ENCODE measurements around the gene AOPEP.
A peak's percentile ranks its signal among the peaks of the same experiment; 100 is the strongest.

AOPEP gene

DNA sequence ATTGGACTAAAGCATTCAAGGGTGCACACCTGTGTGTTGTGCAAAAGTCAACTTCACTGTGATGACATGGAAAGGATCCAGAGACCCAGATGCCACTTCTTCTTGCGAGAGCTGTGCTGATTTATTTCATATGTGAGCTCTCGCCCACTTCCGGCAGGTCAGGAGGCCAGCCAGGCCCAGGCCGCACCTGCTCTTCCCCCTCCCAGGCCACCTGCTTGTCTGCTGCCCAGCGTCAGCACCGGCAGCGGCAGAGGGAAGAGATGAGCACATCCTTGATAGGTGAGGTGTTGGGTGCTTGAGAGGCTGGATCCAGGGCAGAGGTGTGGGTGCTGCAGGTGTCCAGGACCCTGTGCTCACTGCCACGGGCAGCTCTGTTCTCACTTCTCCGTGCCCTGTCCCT, 348.1 kb downstream of the AOPEP start:
- peak; percentile 37 for DNase-seq

- no peak for DNase-seq
These were observed 349.2 kb downstream of the AOPEP start for GRCh38 chr9:95075700-95076099.

GRCh38 chr9:95076696-95077052, 350.2 kb downstream of the AOPEP start:
- DNase-seq = no peak

DNA sequence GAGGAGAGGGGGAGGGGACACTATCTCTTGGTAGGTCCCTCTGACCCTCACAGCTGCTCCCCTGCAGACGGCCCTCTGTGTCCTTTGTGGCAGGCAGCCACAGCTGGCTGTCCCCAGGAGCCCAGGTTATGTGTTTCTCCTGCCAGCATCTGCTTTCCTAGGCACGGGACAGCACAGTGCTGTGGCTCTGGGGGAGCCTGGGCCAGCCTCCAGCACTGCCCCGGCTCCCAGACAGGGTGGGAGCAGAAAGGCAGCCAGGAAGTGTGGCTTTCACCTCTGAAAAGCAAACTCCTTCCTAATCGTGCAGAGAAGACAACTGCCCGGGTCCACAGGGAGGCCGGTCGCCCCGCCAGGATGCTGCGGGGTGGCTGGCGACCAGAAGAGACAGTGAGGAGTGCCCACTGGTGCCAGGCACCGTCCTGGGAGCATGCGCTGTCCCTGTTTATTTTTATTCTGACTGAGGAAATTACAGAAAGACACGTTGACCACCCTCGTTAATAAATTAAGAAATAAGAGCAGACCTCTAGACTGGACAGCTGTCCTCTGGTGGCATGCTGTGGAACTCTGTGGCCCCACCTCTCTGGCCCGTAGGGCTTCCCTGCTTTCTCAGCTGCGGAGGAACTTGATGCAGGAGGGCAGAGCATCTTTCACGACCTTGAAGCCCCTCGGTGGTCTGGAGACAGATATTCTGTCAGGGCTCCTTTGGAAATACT, 350.7 kb downstream of the AOPEP start:
- no peak for DNase-seq

DNA sequence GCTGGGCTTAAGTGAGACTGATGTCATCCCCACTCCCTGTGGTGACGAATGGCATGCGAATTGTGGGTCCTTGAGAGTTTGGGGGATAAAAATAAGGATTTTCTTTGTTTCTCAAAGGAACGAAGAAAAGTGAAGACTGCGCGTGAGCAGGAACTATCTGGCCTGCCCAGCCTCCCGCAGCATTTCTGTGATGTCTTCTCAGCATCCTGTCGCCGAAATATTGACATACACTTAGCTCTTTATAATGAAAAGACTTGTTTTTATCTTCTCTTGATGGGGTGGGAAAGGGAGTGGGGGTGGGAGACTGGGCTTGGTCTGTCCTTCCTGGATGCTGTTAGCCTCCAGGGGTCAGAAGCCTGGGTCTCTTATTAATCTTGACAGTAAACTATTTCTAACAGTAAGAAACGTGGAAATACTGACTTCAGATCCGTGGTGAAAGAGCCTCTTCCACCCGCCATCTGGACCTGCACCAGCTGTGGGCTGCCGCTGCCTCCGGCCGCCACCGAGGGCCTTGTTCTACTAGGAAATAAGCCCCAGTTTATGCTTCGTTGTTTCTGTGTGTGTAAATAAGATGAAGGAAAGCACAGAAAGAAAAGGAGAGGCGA, 351.4 kb downstream of the AOPEP start:
- DNase-seq = no peak

GRCh38 chr9:95078511-95078910, 352.0 kb downstream of the AOPEP start:
- DNase-seq = no peak

DNA sequence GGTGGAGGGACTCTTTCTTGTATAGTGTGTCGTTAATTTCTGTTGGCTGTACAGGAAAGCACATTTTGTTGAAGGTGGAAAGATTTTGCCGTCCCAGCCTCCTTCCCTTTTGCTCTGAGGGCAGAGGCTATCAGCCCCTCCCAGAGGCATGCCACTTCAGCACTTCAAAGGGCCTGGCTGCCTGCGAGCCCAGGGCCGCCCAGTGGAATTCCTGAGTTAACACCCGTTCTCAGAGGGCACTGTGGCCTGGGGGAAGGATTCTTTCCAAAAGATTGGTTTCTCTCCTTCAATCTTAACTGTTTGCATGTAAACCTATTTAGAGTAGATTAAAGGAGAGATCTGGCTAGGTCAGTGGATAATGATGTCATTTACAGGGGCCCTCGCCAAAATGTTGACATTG, 352.4 kb downstream of the AOPEP start:
- no peak for DNase-seq

- no peak for DNase-seq
These were observed 353.0 kb downstream of the AOPEP start for GRCh38 chr9:95079461-95079860.

DNA sequence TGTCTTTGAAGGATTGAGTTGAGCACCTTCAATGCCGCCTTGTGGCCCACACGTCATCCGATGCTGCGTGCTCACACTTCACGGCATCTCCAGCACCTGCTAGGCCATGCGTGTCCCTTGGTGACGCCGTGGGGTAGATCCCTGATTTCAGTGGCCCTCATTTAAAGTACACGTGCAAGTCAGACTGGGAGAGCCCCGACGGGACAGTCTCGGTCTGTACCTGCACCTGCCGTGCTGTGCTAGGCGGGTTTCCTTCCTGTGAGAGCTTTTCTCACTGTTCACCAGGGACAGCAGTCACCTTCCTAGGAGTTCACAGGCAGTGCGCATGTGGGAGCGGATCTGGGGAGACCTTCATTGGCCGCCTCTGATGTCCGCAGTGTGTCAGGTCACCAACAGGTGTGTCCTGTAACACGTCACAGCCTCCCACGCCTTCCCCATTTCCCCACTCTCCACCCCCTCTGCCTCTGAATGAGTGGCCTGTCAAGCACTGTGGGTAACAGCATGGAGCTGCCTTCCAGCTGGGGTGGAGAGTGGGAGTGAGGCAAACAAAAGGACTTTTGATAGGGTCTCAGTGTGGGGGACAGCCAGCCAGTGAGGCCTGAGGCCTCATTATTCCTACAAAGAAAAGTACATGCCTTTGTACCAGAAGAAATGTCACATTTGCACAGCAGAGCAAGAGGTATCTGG, 354.6 kb downstream of the AOPEP start:
- no peak for DNase-seq

DNA sequence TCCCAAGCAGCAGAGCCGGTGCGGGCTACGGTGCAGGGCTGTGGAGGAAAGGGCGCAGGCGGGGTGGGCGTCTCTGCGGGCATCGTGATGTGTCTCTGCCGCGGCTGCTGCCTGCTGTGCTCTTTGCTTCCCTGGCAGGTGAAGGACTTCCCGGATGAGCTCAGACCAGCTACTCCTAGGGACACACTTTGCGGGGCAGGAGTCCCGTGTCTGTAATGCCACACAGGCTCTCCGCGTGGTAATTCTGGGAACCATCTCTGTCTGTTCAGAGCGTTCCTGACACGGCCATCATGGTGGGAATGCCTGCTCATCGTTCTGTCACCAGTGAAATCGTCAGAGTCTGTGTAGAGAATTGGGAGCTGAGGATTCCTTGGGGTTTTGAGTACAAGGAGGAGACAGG, 355.5 kb downstream of the AOPEP start:
- DNase-seq = no peak

DNA sequence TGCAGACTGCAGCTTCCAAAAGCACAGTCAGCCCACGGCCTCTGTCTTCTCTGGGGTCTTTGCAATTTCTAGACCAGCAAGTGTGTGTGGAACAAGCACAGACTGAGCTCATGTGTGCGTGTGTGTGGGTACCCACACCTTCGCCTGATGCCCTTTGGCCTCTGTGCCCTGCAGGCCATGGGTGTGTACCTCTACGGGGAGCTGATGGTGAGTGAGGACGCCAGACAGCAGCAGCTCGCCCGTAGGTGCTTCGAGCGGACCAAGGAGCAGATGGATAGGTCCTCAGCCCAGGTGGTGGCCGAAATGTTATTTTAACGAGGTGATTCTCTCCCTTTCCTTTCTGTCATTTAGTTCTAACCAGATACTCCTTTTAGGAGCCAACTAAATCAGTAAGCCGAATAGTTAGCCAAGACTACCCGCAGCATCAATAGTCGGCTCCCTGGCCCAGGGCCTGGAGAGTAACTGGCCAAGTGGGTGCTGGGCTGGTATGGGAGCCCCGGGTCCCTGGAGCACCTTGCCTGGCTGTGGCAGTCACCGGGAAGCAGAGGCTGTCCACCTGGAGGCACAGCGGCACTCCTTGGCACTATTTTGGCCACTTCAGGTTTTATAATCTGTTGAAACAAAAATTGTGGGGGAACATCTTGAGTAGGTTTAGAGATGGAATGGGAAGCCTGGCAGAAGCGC, 356.0 kb downstream of the AOPEP start:
- DNase-seq = no peak

GRCh38 chr9:95083086-95083768, 356.7 kb downstream of the AOPEP start:
- DNase-seq = no peak

GRCh38 chr9:95084254-95084934, 357.9 kb downstream of the AOPEP start:
- DNase-seq = no peak

- DNase-seq = no peak
These were observed 358.7 kb downstream of the AOPEP start for GRCh38 chr9:95085036-95085770.

DNA sequence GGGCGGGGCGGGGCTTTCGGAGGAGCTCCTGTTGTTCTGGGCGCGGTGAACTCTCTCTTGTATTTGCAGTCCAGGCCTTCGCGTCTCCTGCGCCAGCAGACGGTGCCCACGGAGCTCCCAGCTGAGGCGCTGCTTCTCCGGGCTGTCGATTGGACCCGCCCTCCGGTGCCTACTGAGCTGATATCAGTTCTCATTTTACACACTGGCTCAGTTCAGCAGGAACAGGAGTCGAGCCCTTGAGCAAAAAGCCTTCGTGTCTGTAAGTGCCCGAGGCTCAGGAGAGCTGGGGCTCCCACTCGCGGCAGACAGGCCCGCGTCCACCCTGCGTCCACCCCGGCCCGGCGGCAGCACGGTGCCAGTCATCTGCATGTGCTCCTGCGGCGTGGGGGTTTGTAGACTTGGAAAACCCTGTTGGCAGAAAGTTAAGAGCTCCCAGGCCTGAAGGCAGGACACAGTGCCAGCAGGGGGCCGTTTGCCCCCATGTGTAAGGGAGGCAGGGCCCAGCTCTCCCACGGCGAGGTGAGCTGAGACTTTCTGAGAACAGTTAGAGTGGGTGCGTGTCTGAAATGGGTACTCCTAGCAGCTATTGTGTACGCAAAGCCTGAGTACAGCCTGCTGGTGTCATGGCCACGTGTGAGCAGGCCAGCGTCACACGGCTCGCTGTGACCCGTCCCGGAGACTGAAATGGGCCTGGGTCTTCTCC, 359.5 kb downstream of the AOPEP start:
- DNase-seq = no peak

DNA sequence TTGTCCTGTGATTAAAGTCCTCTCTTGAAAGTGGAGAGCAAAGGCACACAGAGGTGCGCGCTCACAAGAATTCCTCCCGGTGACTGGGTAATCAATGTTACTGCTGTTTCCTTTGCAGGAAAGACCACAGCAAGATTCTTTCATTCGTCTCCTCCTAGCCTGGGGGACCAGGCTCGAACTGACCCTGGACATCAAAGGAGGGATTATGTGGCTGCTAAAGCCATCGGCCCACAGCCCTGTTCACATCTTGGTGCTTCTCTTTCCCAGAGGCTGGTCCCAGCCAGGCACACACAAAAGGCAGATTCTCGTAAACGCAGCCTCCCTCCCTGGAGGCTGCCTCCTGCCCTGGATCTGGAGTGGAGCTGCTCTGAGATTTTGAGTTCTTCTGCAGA, 360.1 kb downstream of the AOPEP start:
- no peak for DNase-seq

DNA sequence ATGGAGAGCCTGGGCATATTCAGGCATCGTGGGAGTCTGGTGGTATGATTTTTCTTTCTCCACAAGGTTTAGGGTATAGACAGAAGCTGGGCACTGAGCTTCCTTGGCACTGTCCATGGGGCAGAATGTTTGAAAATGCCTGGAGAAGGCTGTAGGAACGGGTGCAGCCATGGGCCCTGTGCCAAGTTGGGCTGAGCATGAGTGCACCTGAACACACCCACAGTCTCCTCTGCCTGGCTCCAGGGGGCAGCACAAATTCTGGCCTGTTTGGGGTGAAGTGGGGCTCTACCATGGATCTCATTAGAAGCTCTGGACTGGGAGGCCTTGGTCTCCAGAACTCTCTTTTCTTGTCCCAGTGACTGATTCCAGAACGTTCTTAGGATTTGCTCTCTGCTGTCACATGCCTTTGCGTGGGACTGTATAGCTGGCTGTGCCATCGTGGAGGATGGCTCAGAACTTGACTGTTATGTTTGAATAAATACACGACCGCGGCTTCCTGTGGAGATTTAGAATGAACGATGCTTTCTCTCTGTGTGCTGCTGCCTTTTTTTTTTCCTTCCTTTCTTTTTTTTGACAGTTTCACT, 361.3 kb downstream of the AOPEP start:
- DNase-seq = peak; percentile 69

GRCh38 chr9:95088421-95089161, 362.1 kb downstream of the AOPEP start:
- no peak for DNase-seq

DNA sequence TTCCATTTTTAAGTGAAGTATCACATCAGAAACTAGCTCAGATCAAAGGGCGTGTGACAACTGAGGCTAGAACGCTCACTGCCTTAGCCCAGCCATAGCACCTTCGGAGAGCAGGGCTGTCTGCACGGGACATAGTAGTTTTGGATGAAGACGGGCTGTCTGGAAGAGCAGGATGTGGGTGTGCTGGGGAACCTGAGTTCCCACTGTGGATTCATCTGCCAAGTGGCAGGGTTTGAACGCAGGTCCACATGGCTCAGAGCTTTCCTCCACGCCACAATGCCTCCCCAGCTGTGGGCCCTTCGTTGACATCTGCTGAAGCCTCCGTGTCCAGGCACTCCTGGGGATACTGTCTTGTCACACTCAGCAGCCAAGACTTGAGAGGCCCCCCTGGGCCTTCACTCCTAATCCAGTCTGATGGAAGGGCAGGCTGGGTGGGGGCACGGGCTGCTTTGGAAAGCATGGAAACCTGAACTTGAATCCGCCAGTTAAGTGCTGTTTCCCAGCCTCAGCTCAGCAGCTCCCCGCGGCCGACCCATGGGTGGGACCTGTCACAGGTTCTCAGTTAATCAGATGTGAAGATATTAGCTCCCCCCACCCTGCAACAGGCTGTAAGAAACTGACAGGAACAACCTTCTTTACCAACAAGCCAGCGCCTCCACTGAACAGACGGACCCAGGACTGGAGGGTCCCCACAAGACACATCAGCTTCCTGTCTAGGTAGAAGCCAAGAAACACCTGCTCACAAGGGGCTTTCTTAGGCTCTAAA, 362.9 kb downstream of the AOPEP start:
- no peak for DNase-seq
